ENCODE data around the gene TSPEAR.

DNA sequence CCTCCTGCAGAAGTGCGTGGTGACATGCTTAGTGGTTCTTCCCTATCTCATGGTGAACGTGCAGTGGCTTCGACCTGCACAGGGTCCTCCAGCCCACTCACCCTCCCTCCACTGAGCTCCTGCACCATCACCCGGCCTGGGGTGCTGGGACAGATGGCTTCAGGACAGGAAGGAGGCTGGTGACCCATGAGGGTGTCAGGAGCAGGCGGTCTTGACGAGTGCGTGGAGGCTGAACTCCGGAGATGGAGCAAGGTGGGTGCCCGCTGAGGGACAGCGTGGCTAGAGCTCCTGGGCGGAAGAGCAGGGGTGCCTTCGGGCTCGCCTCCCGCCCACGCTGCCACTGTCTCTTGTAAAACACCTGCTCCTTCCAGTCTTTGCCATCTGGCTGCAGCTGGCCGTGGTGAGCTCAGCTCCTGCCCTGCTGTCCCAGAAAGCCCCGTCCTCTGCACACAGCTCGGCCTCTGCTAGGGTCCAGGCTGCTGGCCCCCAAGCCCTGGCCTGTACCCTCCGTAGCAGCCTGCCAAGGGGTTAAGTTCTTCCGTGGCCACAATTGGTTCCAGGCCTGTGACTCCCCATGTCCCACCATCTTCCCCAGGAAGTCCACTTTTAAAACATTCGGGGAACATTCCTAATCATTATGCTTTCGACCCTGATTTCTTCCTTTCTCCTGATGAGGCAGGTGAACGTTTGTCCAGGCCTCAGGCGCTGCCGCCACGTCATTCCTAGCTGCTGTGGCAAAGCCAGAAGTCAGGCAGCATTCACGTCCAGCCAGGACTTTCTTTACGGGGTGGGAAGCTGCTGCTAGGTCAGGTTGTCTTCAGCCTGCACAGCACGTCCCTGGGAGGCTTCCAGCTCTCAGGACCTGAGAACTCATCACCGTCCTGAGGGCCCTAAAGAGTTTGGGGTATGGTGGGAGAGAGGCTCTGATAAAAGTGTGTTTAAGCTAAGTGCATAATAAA, 179.5 kb downstream of the TSPEAR start:
- TF ChIP-seq, protein P1, sequence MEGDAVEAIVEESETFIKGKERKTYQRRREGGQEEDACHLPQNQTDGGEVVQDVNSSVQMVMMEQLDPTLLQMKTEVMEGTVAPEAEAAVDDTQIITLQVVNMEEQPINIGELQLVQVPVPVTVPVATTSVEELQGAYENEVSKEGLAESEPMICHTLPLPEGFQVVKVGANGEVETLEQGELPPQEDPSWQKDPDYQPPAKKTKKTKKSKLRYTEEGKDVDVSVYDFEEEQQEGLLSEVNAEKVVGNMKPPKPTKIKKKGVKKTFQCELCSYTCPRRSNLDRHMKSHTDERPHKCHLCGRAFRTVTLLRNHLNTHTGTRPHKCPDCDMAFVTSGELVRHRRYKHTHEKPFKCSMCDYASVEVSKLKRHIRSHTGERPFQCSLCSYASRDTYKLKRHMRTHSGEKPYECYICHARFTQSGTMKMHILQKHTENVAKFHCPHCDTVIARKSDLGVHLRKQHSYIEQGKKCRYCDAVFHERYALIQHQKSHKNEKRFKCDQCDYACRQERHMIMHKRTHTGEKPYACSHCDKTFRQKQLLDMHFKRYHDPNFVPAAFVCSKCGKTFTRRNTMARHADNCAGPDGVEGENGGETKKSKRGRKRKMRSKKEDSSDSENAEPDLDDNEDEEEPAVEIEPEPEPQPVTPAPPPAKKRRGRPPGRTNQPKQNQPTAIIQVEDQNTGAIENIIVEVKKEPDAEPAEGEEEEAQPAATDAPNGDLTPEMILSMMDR (IDR thresholded peaks at IDR 0.05), result no peak
- TF ChIP-seq EZH2 (IDR thresholded peaks at IDR 0.05; ENCODE audit: borderline replicate concordance, insufficient read depth, low read depth, low read length, poor library complexity, severe bottlenecking), result no peak

Data from B cell (primary cell).